DLD1 (cell line): ENCODE results near the gene SPATA45.
"Not testable (repeated sequence)": the region's sequence is repeated elsewhere in the genome, so short reads cannot be mapped to it uniquely, and the experiment has no call there.

Source experiments
- in situ Hi-C: cut with HindIII; loops from 2 replicates; pipeline ENCODE4 v1.10.0; 2017; ENCODE audit warnings: low sequenced_read_pairs

The SPATA45 gene

DNA sequence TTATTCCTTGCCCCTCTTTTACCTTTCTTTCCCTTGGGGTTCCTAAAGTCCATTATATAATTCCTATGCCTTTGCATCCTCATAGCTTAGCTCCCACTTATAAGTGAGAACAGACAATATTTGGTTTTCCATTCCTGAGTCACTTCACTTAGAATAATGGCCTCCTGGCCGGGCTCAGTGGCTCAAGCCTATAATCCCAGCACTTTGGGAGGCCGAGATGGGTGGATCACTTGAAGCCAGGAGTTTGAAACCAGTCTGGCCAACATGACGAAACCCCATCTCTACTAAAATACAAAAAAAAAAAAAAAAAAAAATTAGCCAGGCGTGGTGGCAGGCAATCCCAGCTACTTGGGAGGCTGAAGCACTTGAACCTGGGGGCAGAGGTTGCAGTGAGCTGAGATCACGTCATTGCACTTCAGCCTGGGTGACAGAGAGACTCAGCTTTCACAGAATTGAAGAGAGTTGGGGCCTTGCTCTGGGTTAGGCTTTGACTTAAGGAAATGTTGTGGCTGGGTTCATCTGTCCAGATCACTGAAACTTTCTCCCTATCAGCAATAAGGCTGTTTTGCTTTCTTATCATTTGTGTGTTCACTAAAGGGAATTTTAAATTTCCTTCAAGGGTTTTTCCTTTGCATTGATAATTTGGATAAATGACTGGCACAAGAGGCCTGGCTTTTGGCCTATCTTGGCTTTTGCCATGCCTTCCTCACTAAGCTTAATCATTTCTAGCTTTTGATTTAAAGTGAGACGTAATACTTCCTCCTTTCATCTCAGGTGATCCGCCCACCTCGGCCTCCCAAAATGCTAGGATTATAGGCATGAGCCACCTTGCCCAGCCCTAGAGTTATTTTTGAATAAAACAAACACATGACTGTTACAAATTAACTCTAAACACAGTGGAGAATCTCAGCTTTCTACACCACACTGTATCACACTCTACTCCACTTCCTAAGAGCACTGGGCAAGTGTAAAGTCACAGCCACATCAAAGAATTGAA, 13.9 kb downstream of the SPATA45 start:
- in situ Hi-C loops = not testable (repeated sequence)

DNA sequence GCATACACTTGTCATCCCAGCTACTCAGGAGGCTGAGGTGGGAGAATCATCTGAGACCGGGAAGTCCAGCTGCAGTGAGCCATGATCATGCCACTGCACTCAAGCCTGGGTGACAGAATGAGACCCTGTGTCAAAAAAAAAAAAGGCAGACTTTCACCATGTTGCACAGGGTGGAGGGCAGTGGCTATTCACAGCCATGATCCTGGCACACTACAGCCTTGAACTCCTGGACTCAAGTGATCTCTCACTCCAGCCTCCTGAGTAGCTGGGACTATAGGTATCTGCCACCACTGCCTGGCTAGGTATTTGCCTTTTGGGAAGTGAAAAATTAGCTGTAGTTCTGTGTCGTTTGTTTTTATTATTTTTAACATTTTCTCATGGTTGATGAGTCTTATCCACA, 19.1 kb downstream of the SPATA45 start:
- in situ Hi-C loops = no loop called here

DNA sequence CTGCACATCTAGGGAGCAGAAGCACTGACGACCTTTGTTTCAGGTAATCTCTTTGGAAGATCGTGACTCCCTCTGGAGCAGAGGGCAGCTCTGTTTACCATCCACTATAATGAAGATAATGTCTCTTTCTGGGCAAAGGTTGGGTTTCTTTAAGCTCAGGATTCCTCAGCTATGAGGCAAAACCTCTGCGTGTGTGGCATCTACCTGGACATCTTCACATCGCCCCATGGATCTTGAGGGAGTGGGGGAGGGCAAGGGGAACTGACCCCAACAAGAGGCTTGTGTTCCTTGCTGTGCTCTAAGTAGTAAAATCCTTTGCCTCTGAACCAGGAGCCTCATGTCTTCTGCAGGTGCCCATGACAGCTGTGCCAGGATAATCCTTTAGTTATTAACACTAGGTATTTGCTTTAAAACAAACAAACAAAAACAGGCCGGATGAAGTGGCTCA, 19.6 kb downstream of the SPATA45 start:
- in situ Hi-C loops = no loop called here

DNA sequence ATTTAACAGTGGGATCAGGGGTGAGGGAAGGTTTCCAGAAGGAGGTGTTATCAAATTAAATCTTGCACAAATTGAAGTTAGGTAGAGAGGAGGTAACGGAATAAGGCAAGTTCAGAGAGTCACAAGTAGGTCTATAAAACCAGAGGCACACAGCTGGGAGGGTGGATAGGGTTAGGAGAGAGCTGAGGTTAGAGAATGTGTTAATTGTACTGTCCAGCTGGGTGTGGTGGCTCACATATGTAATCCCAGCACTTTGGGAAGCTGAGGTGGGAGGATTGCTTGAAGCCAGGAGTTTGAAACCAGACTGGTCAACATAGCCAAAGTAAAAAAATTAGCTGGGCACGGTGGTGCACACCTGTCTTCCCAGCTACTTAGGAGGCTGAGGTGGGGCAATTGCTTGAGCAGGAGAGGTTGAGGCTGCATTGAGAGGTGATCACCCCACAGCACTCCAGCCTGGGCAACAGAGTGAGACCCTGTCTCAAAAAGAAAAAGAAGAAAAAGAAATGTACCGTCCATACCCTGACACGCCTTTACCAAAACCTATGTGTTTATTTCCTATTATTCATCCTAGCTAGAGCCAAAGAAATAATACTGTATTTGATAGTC, 20.2 kb downstream of the SPATA45 start:
- in situ Hi-C loops = no loop called here

DNA sequence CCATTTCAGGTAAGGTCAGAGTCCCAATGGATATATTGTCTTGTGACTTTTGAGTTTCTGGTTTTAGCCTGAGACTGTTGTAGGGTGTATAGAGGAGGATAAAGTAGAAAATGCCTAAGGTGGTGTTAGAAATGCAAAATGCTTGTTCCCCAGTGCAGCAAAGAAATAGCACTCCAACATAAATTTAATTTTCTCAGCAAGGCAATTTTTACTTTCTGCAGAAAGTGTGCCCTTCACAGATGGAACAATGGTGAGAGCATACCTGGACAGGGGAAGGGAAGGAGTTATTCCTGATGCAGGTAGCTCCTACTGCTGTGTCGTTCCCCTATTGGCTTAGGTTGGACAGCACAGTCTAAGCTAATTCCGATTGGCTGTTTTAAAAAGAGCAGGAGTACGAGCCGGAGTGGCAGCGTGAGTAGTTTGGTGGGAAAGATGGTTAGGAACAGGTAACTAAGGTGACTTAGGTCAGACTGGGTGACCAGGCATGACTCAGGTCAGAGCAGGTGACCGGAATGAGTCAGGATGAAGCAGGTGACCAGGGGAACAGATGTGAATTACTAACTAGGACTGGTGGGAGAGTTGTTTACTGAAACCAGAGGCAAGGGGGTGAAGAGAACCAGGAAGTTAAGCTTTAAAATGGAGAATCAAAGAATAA, 21.5 kb downstream of the SPATA45 start:
- in situ Hi-C loops = no loop called here

DNA sequence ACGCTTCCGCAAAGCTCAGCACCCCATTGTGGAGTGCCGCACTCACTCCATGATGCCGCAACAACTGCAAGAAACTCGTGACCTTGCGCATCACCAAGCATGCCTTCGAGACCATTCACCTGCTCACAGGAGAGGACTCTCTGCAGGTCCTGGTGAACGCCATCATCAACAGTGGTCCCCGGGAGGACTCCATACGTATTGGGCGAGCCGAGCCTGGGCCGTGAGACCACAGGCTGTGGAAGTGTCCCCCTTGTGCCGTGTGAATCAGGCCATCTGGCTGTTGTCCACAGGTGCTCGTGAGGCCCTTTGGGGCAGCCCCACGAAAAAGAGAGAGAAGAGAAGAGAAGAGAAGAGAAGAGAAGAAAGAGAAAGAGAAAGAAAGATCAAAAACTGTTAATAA, 23.2 kb downstream of the SPATA45 start:
- in situ Hi-C loops = no loop called here

DNA sequence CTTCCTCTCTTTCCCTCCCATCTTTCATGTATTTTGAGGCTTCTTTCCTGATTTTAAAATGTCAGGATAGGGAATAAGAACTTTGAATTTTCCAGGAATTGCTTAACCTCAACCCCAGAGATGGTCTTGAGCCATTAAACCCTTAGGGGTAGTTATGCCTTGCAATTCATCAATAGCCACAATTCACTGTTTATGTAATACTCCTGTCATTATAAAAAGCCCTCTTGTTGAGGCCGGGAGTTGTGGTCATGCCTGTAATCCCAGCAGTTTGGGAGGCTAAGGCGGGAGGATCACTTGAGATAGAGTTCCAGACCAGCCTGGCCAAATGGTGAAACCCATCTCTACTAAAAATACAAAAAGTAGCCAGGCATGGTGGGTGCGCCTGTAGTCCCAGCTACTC, 24.5 kb downstream of the SPATA45 start:
- in situ Hi-C loops = no loop called here

DNA sequence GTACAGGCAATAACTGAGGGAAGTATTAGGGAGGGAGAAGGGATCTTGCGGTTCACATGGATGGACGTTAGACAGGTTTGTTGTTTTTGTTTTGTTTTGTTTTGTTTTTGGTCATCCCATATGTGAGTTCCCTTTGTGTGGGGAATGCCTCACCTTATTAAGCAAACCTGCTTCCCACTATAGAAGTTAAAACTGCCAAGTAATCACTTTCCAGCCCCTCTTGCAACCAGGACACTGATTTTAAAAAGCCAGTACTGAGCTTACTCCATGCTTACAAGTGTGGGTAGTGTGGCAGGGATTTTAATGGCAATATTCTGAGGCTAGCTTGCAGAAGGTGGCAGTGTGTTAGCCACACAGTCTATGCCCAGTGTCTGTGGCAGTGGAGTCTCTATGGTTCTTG, 26.5 kb downstream of the SPATA45 start:
- in situ Hi-C loops = no loop called here

DNA sequence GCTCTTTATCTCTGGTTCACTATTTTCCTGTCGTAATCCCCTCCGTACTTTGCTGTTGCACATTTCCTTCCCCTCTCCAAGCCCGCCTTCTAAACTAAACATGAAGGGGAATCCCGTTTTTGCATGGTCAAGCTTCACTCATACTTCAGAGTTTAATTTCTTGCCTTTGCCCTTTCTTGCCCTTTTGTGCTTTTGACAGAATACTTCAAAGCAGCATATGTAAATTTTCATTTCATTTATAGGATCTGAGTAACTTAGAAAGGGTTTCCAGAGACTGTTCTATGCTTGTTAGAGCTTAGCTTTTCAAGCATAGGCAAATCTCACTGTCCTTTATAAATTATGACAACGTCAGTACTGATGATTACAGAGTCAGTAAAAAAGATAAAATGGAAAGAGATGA, 27.7 kb downstream of the SPATA45 start:
- in situ Hi-C loops = no loop called here

DNA sequence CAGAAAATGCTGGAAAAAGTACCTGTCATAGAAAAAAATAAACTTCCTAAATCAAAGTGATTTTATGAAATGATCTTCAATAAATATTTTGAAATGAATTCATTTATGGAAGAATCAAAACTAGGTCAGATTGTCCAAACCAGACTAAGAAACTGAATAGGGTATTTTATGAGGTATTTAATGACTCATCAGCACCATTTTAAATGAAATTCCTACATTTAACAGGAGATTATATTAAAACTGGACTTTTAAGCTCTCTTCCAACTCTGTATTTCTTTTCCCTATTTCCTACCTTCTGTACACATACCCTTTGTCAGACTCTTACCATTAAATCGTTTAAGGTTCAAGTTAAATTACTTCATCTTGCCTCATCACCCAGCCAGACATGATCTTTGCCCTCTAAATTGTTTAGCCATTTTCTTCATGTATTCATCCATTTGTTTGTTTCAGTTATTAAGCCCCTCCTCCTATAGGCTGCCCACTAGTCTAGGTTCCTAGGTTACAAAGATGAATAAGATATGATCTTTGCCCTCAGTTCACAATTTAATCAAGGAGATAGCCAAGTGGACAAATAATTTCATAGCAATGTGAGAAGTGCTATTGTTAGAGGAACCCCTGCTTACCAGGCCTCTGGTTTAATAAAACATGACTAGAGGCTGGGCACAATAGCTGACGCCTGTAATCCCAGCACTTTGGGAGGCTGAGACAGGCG, 30.7 kb downstream of the SPATA45 start:
- in situ Hi-C loops = no loop called here

DNA sequence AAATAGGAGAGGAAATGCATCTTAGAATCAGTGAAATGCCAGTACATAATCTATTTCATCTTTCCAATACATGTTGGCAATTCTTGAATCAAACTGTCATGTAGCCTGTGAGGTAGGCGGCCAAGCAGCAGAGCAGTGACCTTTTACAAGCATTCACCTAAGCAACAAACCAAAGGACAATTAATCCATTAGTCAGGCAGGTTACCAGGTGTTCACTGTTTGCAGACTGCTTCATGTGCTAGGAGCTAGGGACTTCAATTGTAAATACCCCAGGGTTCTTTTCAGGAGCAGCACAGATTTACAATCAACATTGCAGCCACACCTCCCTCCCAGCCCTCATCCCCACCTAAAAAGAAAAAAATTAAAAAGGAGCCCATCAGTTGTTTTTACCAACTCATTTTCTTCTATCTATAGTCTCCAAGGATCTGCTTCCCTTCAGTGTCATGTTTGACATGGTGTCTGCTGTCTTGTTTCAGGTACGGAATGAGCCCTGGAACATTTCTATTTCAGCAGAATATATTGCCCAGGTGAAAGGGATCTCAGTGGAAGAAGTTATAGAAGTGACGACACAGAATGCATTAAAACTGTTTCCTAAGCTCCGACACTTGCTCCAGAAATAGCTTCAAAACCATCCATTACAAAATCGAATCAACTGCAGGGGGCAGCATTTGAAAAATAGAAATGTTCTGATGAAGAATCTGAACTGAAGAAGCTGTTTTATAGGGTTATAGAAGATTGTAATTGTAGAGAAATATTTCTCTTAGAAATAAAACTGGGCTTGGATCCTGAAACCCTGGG, 32.7 kb downstream of the SPATA45 start:
- in situ Hi-C loops = no loop called here

DNA sequence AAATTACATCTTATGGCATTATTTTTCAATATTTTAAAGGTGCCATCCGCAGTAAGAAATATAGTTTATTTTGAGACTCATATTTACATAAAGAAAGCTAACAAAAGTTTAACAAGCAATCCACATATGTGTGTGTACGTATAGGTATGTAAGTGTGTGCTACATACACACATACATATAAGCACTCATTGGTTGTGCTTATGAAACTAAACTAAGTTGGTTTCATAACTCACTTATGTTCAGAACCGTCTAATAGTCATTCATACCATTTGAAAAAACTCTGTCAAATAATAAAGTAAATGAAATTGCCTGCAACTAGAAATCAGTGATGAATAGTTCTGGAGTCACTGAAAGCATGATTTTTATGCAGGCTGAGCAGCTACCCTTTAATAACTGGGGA, 41.7 kb downstream of the SPATA45 start:
- in situ Hi-C loops = no loop called here

DNA sequence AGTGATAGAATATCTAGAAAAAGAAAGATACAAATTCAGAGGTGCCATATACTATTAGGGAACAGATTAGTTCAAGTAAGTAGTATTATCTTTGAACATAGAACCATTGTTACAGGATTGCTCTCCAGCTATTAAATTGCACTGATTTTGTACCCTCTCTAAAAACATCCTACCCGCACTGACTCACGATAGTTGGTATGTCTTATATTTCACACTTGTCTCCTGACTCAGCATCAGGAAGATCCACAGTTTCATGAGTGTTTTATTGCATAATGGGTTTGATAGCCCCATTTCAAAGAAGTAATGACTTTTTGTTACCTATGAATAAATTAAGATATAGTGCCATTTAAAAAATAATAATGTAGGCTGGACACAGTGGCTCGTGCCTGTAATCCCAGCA, 49.8 kb downstream of the SPATA45 start:
- in situ Hi-C loops = no loop called here

DNA sequence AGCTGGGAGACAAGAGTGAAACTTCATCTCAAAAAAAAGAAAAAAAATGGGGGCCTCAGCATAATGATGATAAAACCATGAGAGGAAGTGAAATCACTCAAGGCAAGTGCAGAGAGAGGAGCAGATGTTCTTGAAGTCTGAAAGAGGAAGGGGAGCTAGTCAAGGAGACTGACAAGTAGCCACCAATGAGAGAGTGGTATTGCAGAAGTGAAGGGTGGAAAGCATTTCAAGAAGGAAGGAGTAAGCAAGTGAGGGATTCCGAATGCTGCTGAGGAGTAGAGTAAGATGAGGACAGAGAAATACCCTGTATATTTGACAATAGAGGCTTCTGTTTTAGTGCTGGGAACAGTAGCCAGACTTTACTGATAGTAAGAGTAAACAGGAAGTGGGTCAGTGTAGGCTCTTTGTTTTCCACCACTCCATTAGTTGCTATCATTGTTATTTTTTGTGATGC, 52.9 kb downstream of the SPATA45 start:
- in situ Hi-C loops = no loop called here

DNA sequence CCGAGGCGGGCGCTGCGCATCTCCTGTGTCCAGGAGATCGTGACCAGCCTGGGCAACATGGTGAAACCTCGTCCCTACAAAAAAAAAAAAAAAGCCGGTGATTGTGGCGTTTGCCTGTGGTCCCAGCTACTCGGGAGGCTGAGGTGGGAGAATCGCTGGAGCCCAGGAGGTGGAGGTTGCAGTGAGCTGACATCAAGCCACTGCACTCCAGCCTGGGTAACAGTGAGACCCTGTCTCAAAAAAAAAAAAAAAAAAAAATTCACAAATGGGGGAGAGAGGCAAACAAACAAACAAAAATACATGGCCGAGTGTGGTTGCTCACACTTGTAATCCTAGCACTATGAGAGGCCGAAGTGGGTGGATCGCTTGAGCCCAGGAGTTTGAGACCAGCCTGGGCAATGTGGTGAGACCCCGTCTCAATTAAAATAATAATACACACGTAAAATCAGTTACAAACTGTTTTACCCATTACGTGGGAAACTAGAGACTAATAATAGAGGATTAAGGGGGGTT, 55.0 kb downstream of the SPATA45 start:
- in situ Hi-C loops = no loop called here

DNA sequence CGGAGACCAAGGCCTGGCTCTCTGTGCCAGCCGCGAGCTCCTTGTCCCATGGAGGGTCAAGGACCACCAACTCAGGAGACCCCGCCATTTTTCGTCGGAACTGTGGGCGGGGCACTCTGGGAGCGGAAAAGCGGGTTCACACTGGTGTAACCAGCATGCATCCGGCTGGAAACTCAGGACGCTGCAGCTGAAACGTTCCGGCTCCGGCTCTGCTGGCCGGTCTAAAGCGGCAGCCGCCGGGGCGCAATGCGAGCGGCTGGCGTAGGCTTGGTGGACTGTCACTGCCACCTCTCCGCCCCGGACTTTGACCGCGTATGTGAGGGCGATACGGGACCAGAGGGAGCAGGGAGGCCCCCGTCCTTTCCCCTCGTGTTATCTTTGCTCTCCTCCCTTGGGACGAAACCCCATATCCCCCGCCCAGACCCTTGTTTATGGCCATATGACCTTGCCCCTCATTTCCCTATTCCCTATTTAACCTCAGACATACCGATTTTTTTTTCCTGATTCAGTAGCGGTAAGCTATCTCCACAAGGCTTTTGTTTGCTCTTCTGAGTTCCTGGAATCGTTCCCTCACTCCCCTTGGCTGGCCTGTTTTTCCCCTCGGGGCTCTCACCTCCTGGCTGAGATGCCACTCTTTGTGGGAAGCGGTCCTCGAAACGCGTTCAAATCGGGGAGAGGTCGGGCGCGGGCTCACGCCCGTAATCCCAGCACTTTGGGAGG, 55.6 kb downstream of the SPATA45 start, which contains the start of the genes NSL1 and TATDN3:
Gene NSL1 (minus strand): TSS at position 102 of the 720 bp plus-strand sequence. CDS start 14 bp downstream, at position 88.
Gene TATDN3 (plus strand): TSS at position 219 of the 720 bp plus-strand sequence. CDS start 28 bp downstream, at position 247.
- in situ Hi-C loops = no loop called here

DNA sequence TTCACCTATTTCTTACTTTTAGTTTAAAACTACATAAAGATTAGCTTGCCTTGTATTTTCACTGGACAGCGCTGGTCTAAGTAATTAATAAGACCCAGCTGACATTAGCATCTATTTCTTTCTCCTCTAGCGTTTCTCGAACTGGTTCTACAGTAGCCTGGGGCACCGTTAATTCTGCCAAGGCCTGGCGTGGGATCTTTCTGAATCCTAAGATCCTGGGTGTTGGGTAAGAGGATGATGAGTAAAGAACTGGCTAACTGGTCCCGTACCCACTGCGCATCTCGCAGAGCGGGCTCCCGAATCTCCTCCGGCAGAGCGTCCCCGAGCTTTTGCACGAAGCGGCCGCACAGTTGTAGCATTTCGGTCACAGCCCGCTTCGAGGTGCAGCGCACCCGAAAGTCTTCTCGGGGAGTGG, 56.2 kb downstream of the SPATA45 start:
- in situ Hi-C loops = no loop called here

DNA sequence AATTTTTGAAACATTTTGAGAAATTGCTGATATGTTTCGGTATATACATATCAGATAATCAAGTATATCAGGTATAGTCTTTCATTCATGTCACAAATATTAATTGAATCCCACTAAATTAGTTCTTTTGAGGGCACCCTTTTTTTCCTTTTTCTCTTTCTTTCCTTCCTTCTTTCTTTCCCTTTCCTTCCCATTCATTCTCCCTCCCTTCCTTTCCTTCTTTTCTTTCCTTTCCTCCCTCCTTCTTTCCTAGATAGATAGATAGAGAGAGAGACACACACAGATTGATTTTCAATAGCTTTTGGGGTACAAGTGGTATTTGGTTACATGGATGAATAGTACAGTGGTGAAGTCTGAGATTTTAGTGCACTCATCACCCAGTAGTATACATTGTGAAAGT, 61.6 kb downstream of the SPATA45 start:
- in situ Hi-C loops = loop anchor here (10.0 kb wide), 2 partner anchors 111 to 321 kb away; no protein-coding TSS in a partner anchor

DNA sequence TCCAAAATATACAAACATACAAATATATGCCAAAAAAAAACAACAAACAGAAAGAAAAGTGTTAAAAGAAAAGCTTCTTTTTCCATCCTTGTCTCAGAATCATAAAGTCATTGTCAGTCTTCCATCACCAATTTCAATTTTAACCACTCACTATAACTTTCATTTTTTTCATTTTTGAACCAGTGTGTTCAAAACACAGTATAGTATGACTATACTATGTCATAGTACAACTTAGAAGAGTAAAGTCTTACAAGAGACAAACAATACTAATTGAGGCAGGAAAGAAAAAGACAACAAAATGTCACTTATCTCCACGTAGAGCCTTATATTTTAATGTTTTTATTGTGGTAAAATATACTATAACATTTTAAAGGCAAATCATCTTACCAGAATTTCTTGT, 63.5 kb downstream of the SPATA45 start:
- in situ Hi-C loops = loop anchor here (10.0 kb wide), 2 partner anchors 109 to 319 kb away; no protein-coding TSS in a partner anchor
